HG03103 (cell line): ENCODE results near the gene TNFRSF11A.
A peak's percentile ranks its signal among the peaks of the same experiment; 100 is the strongest.

Source experiments
- ATAC-seq: cut with Tn5 transposase; IDR thresholded peaks from one replicate; pipeline ENCODE4 v1.9.1; 2021; ENCODE audit warnings: low read depth; ENCODE audit not compliant: unreplicated experiment

Gene TNFRSF11A

DNA sequence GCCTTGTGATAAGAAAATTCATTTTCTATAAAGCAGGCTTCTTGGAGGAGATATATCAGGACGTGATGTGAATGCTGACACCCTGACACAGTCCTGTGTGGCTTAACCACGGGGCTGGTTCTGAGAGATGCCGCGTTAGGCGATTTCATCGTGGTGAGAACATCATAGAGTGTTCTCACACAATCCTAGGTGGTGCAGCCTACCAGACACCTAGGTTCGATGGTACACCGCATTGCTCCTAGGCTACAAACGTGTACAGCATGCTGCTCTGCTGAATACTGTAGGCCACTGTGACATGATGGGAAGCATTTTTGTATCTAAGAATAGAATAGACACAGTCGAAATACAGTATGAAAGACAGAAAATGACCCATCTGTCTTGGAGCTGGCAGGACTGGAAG, 82.5 kb downstream of the TNFRSF11A start:
- no peak for ATAC-seq

DNA sequence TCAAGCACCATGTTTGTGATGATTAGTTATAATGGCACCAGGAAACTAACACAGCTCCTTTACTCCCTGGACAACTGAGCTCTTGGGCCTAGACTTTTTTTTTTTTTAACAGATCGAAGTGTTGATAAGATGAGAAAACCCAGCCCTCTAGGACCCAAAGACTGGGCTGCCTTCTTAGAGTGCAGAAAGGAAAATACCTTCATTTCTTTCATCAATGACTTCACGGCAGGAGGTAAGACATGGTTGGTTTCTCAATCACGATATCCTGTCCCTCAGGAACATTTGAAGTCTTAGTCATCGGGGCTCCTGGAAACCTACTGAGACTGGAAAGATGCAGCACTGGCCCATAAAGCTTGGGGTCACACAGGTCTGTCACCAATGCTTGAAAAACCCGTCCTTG, 84.7 kb downstream of the TNFRSF11A start:
- ATAC-seq, result no peak

DNA sequence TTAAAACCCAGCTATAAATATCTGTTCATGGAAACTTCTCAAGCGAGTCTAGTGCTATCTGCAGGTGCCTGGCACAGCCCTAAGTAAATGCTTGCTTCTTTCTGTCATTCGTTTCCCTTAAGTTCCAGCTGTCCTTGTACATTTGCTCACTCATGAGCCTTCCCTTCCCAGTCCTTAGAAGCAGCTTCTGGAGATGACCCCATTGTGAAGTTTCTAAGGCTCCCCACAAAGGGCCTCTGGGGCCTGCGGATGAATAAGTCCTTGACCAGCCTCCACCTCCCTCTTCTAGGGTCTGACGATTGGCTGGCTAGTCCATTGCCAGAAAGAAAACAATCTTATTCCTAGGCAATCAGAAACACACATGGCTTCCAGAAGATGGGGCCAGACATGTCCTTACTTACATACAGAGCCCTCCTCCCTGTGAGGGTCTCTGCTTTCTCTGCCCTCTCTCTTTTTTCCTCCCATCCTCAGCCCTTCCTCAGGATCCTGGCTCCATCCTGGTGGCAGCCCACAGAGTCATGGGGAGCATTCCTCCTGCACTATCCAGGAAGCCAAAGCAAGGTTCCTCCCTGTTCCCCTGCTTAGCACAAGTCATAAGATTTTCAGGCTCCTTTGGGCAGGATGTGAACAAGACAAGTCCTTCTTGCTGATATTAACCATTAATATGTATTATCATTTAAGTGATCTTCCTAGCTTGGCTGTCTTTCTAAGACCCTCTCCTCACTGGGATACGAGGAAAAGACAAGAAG, 87.3 kb downstream of the TNFRSF11A start:
- no peak for ATAC-seq

- no peak for ATAC-seq
These were observed 88.1 kb downstream of the TNFRSF11A start for GRCh38 chr18:62413206-62413605.

- no peak for ATAC-seq
These were observed 93.1 kb downstream of the TNFRSF11A start for GRCh38 chr18:62418258-62418657.

GRCh38 chr18:62420151-62420512, 95.0 kb downstream of the TNFRSF11A start:
- ATAC-seq, result no peak

DNA sequence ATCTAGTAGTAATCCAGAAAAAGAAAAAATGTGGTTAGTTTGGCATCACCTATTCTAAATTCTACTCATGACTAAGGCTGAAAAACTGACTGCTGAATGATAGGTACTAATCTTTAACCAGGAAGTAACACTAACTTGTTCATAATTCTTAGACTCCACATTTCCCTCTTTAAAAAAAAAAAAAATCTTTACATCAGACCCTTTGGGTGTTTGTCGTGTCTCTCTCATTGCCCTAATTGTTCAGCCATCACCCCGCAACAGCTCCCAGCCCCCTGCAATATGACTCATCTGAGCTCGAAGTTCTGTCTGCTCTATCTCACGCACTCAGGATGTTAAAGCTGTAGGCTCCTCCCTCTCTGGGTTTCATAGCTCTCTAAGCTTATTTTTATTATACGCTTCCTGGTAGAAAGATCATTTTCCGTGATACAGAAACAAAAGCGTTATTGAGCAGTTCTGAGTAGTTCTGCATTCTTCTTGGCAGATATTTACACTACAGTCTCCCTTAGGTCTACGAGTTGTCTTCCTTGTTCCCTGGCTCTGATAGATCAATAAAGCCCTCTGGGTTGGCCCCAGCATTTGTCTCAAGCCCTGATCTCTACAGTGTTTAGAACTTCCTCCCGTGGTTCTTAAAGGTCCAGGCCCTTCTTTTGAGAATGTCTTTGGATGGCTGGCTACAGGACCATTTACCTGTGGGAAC, 95.6 kb downstream of the TNFRSF11A start:
- ATAC-seq, result peak; percentile 86

DNA sequence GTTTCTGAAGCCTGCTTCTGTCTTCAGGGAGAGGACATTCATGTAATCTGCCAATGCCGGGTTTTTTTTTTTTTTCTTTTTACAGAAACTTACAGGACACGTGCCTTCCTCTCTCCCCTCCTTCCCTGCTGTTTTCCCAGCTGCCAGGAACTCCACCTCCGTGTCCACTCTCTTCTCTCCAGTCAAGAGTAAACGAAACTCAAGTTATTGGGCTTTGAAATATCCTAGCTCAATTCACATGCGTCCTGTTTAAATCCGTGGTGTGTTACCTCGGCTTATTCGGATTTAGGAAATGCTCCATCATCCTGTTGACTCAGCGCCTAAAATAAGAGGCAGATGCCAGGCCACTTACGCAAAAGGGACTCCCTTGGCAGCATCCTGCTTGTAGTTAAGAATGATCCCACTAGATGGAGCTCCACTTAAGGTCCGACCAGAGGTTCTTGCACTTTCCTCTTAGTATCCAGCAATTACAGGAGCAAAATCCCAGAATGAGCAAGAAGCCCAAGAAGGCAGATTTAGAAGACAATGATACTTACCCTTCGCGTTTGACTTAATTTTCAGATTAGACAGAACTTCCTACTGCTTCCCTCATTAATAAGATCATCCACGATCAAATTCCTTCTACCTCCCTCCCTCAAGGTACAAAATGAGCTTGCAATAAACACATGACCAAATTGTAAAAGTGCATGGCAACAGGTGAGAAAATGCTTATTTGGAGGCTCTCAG, 100.5 kb downstream of the TNFRSF11A start:
- no peak for ATAC-seq

GRCh38 chr18:62426191-62426488, 101.0 kb downstream of the TNFRSF11A start:
- no peak for ATAC-seq

DNA sequence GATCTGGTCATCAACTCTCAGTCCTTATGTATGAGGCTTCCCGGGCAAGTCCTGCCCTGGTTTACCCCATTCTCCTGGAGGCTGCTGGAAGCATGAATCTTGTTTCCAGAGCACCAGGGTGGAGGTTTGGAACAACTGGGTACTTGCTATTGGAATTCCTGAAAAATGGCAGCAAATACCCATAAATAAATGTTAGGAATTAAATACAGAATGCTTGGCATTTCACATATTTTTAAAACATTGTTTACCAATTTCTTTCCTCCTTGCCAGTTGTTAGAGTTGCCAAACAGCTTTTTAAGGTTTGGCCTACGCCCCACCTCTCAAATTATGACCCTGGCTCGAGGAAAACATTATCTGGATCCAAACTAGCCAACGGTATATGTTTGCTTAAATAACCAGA, 107.1 kb downstream of the TNFRSF11A start:
- no peak for ATAC-seq

- ATAC-seq, result no peak
These were observed 109.7 kb downstream of the TNFRSF11A start for GRCh38 chr18:62434798-62435197.

DNA sequence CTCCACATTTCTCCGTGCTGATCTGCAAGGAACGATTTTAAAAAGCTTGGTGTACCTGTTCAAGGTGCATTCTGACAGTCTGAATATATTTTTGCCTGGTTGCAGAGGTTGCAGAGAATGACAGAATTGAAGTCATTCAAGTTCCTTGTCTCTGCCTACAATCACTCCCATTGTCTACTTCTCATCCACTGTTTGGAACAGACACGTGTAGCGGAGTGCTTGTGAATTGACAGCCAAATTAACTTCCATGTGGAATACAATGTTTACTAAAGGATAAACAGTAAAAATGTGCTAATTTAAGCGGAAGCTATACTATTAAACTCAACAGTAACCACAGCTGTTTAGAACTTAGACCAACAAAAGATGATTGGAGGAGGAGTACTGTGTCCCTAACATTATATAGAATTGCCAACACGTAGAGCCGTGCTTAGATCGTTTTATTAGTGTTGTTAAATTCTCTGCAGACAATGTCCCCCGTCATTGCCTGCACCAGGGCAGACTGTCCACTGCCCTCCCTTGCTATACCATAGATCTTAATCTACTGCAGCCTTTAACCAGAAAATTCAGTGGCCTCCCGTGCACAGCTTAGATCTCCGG, 110.4 kb downstream of the TNFRSF11A start:
- ATAC-seq, result no peak

GRCh38 chr18:62436636-62437234, 111.6 kb downstream of the TNFRSF11A start:
- ATAC-seq, result no peak

GRCh38 chr18:62437235-62438017, 112.3 kb downstream of the TNFRSF11A start:
- no peak for ATAC-seq

- no peak for ATAC-seq
These were observed 112.9 kb downstream of the TNFRSF11A start for GRCh38 chr18:62438018-62438329.

GRCh38 chr18:62438402-62438801, 113.3 kb downstream of the TNFRSF11A start:
- ATAC-seq, result no peak

- no peak for ATAC-seq
These were observed 113.8 kb downstream of the TNFRSF11A start for GRCh38 chr18:62438866-62439265.
